Measurements from ENCODE around the gene OTOG.

The OTOG gene

DNA sequence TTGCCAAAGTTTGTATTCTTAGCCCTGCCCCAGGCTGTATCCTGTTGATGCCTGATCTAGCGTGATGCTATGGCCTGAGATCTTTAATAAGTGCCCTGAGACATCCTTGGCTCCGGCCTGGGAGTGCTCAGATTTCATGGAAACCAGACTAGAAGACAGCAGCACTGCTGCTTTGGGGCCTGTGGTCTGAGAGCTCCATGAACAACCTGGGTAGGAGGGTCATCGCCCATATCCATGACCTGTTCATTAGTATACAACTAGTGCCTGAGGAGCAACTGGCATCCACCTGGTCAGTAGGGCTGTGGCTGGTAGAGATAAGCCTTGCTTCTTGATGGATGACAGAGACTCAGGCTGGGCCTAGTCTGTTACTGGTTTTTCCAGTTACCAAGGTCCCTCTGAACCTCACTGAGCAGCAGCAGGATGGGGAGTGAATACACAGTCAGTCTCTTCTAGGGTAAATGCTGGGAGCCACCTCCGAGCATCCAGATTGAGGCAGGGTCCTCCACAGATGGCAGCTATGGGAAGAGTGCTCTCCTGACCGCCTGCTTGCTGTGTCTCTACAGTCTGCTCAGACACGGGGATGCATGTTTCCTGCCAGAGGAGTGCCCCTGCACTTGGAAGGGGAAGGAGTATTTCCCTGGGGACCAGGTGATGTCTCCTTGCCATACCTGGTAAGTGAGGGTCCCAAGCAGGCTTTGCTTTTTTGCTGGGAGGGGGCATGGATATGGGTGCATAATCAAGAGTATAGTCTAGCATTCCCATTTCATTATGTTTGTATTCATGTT is 39.0 kb downstream of the OTOG start:
- DNase-seq (ENCODE audit: low spot score): no peak

DNA sequence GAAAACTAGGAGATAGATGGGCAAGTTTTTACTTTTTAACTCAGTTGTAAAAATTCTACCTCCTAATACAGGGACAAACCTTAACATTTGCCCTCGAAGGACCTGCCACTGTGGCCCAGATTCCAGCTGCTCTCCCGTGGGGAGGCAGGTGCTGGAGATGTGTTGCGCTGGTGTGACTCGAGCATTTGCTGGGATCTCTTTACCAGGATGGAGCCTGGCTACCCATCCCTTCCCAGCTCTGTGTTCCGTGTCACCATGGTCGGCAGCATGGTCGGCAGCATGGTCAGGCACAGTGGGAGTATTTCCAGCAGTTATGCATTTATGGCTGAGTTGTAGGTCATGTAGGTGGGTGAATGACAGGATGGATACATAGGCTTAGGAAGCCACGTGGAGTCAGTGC is 41.1 kb downstream of the OTOG start:
- DNase-seq (ENCODE audit: low spot score): no peak

DNA sequence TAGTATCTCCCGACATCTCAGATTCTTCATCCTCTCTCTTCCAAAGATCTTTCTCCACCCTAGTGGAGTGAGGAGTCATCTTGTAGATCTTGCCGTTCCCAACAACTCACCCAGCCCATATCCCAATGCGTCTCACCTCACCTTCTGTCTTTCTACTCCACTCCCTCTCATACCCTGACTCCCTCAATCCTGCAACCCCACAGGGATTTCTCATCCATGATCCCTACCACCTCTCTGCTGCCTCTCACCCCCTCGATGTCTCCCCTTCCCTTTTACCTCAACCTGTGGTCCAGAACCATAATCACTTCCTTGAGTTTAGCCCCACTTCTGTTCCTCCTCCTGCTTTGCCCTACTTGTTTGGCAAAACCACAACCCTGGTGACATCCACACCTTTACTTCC is 41.7 kb downstream of the OTOG start:
- no peak for DNase-seq (ENCODE audit: low spot score)

DNA sequence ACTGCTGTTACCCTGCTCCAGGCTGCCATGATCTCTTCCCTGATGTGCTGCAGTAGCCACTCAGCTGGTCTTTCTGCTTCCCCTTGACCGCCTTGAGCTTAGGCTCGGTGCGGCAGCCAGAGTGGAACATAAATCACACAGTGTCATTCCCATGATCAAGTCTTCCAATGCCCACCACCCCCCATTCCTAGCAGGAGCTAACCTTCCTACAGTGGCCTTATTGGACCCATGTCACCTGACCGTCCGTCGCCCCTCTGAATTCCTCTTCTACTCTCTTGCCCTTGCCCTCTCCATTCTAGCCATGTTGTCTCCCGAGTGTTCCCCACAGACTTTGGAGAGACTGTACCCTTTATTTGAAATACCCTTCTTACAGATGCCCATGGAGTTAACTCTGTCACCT is 43.4 kb downstream of the OTOG start:
- no peak for DNase-seq (ENCODE audit: low spot score)

DNA sequence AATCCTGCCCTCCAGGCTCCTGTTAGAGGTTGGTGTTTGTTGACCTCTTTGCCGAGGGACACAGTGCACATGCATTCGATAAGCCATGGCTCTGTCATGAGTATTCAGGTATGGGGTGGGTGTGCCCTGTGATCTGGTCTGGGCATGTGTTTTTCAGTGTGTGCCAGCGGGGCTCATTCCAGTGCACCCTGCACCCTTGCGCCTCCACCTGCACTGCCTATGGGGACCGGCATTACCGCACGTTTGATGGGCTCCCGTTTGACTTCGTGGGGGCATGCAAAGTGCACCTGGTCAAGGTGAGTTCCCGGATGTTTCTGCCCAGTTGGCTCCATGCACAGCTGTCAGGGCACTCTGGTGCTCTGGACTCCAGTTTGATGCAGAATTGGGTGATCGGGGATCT is 44.2 kb downstream of the OTOG start:
- DNase-seq (ENCODE audit: low spot score): no peak

DNA sequence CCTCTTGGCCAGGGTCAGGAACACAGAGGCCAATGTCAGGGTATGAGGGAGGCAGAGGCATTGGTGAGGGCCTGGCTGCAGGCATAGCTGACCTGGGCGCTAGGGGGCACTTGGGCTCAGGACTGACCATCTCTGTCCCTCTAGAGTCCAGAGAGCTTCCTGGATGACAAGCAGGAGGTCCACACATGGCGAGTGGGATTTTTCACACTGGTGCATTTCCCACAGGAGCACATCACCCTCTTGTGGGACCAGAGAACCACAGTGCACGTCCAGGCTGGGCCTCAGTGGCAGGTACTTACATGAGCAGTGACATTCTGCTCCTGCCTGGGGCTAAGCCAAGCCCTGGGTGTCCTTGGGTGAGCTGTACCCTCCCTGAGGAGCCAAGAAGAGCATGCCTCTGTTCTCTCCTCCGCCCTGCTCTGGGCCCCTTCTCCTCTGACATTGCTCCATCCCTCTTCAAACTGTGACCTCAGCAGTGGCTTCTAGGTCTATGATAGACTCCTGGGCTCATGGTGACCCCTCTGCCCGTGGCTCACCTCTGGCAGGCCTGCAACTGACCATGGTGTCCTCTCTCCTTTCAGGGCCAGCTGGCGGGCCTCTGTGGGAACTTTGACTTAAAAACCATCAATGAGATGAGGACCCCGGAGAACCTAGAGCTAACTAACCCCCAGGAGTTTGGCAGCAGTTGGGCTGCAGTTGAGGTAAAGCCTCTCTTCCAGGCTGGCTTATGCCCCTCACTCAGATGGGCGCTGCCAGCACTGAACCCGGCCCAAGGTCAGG is 46.6 kb downstream of the OTOG start:
- DNase-seq (ENCODE audit: low spot score): no peak

DNA sequence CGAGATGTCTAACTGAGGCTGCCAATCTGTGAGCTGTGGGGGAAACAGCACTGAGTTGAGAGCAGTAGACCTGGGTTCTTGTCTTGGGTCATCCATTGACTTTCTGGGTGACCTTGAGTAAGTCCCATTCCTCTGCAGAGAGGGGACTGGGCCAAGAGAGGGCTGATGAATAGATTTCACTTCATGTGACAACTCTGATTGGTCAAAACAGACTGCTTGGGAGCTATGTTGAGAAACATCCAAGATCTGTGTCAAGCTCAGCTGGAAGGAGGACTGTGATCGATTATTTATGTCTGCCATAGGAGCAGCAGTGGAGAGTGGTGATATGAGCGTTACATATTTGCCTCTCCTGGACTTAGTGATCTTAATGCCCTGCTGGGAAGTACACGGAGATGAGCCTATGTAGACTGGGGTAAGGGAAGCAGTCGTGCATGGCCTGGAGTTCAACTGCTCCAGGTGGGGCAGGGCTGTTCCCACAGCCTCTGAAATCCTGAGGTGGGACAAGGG is 47.7 kb downstream of the OTOG start:
- DNase-seq (ENCODE audit: low spot score): no peak

DNA sequence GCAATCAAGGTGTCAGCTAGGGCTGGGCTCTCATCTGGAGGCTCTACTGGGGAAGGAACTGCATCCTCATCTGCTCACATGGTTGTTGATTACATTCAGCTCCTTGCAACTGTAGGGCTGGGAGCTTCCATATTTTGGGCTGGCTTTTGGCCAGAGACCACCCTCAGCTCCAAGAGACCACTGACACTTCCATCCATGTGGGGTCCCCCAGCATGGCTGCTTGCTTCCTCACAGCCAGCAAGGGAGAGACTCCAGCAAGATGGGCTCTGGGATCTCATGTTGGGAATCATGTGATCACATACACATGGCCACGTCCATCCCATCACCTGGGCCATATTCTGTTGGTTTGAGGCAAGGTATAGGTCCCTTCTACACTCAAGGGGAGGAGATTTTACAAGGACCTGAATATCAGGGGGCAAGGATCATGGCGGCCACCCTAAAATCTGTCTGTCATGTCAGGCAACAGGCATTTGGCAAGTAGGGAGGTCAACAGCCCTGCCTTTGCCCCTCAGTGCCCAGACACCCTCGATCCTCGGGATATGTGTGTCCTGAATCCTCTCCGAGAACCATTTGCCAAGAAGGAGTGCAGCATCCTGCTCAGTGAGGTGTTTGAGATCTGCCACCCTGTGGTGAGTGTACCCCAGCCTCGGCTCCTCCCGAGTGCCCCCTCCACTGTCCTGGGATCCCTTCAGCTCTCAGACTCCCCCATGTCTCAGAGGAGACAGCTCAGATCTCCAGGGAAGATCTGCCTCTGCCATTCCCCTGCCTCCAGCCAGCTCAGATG is 48.7 kb downstream of the OTOG start:
- no peak for DNase-seq (ENCODE audit: low spot score)

DNA sequence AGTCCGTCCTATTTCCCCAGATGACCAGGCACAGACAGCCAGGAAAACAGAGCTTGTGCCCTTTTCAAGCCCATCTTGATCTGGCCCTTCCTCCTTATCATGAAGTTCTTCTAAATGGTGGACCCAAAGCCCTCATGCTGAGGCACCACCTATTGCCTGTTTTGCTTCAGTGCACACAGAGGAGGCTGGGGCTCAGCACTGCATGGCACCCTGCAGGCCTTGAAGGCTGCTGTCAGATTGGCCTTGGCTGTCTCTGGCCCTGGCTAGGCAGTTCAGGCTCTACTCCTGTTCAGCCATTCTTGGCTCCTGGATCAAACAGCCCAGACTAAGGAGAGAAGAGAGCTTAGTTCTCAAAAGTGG is 49.2 kb downstream of the OTOG start:
- no peak for DNase-seq (ENCODE audit: low spot score)

DNA sequence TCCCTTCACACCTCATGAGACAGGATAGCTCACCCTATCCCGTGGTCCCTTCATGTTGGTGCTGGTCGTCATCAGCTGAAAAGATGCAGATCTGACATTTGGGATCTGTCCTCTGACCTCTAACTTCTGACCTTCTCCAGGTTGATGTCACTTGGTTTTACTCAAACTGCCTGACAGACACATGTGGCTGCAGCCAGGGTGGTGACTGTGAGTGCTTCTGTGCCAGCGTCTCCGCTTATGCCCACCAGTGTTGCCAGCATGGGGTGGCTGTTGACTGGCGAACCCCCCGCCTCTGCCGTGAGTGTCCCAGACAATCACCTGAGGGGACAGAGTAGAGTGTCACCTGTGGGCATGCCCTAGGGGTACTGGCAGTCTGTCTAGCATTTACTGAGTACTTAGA is 49.7 kb downstream of the OTOG start:
- DNase-seq (ENCODE audit: low spot score): no peak

DNA sequence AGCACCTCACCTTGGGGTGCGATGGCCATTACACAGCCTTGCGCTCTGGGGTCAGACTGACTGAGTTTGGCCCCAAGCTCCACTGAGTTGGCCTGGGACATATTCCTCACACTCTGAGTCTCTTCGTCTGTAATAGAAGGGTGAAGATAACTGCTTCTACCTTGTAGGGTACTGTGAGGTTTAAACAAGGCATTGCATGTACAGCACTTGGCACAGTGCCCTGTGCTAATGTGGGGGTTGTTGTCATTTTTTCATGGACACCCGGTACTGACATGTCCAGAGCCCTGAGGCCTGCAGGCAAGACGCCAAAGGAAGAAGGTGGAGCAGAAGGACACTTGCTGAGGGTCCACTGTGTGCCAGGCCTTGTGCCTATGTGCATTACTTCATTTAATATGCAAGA is 50.7 kb downstream of the OTOG start:
- no peak for DNase-seq (ENCODE audit: low spot score)

DNA sequence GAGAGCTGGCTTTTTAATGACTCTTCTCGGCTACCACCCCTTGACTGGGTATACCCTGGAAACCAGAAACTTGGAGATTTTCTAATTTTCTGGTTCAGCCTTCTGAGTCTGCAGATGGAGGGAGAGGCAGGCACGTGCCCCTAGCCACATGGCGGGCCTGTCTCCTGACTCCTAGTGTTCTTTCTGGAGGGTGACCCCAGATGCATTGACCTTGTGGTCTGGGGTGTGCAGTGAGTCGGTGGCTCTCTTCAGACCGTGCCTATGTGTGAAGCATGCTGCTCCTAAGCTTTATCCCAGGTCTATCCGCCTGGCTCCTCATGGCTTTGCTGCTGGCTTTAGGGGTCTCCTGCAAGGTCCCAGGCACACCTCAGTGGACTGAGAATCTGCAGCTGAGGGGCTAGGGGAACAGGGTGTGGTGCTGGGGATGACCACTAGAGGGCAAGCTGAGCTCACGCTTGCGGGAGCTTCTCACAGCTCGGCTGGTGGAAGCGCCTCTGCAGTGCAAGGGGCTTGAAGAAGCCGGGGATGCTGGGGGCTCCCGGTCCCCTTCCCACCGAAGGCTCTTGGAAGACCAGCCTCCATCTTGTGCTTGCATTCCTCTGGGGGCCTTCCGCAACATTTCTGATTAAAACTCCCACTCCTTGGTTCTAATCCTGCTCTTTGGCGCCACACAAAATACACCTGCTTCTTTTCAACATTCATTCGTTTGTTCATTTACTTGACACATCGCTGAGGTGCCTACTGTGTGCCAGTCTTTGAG is 51.8 kb downstream of the OTOG start:
- peak; percentile 77 for DNase-seq (ENCODE audit: low spot score)

DNA sequence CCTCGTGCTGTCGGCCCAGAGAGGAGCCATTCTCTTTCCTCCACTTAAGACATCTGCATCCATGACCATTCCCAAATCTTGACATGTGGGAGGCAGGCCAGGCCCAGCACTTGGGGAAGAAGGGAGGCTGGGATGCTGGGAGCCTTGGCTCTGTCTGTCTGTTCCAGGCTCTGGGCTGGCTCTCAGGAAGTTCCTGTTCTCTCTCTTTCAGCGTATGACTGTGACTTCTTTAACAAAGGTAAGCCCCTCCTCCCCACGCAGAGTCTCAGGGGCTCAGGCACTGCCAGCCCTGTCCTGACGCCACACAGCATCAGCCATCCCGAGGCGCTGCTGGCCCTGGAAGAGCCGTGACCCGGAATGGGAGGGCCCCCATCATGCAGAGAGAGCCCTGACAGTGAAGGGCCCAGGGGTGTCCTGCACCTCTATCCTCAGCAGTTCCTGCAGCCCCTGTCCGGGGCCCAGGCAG is 52.4 kb downstream of the OTOG start:
- DNase-seq (ENCODE audit: low spot score): no peak

DNA sequence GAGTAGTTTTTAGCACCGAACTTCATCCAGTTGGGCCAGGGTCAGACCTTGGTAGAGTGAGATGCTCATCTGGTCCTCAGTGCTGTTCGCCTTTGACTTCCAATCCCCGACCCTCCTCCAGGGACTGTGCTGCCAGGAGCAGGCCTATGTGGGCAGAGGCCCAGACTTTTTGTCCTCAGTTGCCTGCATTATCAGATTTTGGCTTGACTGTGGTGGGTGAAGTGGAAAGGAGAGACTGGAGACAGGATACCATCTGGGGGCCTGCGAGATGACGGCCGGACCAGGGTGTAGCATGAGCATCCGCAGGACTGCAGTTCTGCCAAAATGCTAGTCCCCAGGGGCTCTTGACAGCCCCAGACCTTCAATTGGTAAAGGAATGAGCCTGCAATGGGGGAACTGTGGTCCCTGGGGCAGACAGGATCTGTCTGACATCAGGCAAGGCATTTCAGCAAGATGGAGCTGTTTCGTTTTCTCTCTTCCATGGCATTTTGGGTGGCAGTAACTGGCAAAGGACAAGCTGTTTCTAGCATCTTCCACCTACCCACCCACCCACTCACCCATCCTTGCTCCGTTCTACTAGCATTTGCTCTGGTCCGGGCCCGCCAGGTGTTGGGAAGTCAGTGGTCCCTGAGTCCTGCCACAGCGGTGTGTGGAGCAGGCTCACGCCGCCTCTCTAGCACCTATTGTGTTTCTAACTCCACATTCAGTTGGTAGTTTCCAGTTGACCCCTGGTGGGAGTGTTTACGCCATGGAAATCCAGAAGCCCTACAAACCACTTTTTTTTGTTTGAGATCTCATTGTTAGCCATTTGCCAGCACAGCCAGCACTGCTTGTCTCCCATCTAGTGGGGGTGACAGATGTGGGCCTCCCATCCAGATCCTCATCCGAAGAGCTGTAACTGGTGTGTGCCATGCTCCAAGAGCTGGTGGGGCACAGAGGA is 53.5 kb downstream of the OTOG start:
- no peak for DNase-seq (ENCODE audit: low spot score)

DNA sequence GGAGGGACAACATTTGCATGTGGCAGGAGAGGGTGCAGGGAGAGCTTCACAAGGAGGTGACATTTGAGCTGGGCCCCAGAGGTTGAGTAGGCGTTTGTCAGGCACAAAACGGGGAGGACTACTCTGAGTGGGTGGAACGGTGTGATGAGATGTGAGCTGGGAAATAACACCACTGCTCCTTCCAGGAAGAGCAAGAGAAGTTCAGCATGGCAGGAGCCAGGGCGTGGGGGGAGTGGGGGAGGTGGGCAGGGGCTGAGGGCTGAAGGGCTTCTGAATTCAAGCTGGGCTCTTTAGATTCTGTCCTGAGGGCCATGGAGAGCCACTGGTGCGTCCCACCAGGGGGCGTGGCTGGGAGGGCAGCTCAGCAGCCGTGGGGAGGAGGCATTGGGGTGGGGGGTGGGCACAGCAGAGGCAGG is 54.2 kb downstream of the OTOG start:
- DNase-seq (ENCODE audit: low spot score): no peak

DNA sequence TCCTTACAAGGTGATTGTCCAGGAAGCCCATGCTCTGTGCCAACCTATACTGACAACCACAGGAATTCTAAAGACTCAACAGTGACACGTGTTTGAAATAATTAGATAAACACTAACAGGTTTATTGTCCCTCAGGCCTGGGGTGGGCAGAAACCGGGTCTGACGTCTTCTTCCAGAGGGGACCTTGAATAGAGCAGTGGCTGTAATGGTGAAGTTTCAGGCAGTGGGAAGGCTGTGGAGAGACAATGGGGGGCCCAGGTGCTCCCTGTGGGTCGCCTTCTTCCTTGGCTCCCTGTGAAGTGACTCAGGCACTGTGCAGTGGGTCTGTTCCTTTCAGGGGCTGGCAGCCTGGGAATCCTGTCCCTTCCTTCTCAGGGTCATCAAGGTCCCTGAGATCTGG is 54.6 kb downstream of the OTOG start:
- no peak for DNase-seq (ENCODE audit: low spot score)

DNA sequence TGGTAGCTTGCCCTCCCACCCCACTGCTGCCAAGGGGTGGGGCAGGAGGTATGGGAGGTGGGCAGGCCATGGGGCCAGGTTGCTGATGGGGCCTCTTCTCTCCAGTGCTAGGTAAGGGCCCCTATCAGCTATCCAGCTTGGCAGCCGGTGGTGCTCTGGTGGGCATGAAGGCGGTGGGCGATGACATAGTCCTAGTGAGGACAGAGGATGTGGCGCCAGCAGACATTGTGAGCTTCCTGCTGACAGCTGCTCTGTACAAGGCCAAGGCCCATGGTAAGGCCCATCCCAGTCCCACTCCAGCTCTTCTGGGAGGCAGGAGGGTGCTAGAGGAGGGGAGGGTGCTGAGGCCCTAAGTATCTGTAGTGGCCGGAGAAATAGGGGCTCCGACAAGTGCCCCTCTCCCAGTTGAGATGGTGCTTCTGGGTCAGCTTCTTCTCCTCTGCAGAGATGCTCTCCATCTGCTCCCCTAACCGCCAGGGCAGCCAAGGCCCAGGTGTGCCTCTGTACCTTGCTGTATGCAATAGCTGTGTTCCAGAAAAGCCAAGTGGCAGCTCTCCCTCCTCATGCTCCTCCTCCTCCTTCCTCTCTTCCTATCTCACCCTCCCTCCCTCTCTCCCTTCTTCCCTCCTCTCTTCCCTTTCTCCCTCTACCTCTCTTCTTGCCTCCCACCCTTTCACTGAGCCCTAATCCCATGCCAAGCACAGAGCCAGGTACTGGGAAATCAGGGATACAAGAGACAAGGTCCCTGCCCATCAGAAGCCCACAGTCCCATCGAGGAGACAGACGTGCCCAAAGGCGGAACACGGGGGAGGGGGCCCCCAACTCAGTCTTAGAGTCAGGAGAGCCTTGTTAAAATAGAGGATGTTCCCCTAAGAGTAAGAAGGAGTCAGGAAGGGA is 55.3 kb downstream of the OTOG start:
- DNase-seq (ENCODE audit: low spot score): no peak

DNA sequence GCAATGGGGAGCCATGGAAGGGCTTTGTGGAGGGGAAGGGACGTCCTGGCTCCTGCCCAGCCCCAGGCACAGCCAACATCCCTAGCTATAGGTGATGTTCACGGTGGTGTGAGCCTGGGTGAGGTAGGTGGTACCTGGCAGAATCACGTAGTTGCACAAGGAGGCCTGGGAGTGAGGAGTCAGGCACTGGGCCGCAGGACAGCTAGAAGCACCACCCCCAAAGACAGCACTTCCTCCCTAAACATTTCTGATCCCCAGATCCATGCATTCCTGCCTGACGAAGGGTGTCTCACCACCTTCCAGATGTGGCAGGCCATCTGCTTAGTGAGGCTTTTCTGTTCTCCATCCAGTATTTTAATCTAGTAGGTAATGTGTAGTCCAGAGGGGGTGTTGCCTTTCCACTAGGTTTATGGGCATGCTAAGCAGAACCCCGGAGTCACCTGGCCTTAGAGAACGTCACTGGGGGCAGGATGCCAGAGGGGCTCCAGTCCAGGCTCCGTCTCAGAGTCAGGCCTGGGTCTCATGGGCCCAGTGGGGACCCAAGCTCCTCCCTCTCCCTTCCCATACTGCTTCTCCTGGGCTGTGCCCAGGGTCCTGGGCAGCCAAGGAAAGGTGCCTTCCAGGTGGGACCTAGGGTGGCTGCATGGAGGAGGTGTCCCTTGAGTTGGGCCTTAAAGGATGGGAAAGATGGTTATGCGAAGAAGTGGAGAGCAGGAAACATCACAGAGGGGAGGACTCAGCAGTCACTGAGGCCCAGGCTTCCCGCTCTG is 56.2 kb downstream of the OTOG start:
- no peak for DNase-seq (ENCODE audit: low spot score)

Measured in AG08396 (cell line).